ENCODE data around the gene CFAP53.

DNA sequence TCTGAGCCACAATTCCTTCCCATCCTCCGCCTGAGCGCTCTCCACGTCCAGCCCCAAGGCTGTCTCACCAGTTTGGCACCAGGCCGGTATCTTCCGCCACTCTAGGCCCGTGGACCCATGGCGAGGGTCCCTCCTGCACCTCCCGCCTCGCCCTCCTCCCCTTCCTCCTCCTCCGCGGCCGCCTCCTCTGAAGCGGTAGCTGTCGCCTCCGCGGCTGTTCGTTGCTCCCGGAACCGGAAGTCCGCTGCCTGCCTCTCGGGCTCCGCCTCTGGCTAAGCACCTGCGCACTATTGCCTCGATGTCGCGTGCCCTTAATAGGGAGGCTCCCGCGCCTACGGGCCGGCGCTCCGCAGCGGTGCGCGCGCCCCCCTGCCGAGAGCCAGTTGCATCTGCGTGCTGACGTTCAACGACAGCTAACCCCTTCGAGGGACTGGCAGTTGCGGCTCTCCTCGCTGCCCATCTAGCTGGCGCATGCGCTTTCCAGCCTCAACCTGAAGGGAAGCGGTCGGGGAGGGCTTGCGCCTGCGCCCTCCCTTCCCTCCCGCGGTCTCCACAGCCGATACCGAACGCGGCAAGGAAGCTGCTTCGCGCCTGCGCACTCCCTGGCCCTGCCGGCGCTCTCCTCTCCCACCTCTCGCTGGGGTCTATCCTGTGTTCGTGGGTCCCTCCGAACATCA lies 15.1 kb upstream of the CFAP53 start, which contains the start of gene MBD1:
- TF ChIP-seq, protein P1, sequence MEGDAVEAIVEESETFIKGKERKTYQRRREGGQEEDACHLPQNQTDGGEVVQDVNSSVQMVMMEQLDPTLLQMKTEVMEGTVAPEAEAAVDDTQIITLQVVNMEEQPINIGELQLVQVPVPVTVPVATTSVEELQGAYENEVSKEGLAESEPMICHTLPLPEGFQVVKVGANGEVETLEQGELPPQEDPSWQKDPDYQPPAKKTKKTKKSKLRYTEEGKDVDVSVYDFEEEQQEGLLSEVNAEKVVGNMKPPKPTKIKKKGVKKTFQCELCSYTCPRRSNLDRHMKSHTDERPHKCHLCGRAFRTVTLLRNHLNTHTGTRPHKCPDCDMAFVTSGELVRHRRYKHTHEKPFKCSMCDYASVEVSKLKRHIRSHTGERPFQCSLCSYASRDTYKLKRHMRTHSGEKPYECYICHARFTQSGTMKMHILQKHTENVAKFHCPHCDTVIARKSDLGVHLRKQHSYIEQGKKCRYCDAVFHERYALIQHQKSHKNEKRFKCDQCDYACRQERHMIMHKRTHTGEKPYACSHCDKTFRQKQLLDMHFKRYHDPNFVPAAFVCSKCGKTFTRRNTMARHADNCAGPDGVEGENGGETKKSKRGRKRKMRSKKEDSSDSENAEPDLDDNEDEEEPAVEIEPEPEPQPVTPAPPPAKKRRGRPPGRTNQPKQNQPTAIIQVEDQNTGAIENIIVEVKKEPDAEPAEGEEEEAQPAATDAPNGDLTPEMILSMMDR (IDR thresholded peaks at IDR 0.05; ENCODE audit: insufficient read depth, low read depth, low read length): no peak
- no peak for TF ChIP-seq EZH2 (IDR thresholded peaks at IDR 0.05; ENCODE audit: insufficient read depth, low read length)

Measured in astrocyte (in vitro differentiated cells and primary cell).